ENCODE measurements around the gene BHMT2.

The BHMT2 gene

GRCh38 chr5:79074641-79075040, 5.1 kb downstream of the BHMT2 start:
- DNase-seq: no peak

GRCh38 chr5:79075646-79076426, 6.3 kb downstream of the BHMT2 start:
- no peak for DNase-seq

GRCh38 chr5:79076819-79077218, 7.3 kb downstream of the BHMT2 start:
- DNase-seq: no peak

- no peak for DNase-seq
Observed at GRCh38 chr5:79077680-79078365, 8.3 kb downstream of the BHMT2 start.

GRCh38 chr5:79080804-79081203, 11.2 kb downstream of the BHMT2 start:
- no peak for DNase-seq

GRCh38 chr5:79081779-79082178, 12.2 kb downstream of the BHMT2 start:
- DNase-seq: no peak

GRCh38 chr5:79086116-79086515, 16.5 kb downstream of the BHMT2 start:
- no peak for DNase-seq

- no peak for DNase-seq
Observed at GRCh38 chr5:79088507-79088906, 18.9 kb downstream of the BHMT2 start.

GRCh38 chr5:79091064-79091463, 21.5 kb downstream of the BHMT2 start:
- DNase-seq: no peak

GRCh38 chr5:79093762-79094161, 24.2 kb downstream of the BHMT2 start:
- DNase-seq: peak; percentile 59

GRCh38 chr5:79105868-79106267, 36.3 kb downstream of the BHMT2 start:
- DNase-seq: no peak

GRCh38 chr5:79107020-79107796, 37.6 kb downstream of the BHMT2 start:
- no peak for DNase-seq

- DNase-seq: no peak
Observed at GRCh38 chr5:79108086-79108485, 38.5 kb downstream of the BHMT2 start.

GRCh38 chr5:79108792-79109191, 39.2 kb downstream of the BHMT2 start:
- no peak for DNase-seq

GRCh38 chr5:79109527-79110492, 40.2 kb downstream of the BHMT2 start:
- no peak for DNase-seq

- no peak for DNase-seq
Observed at GRCh38 chr5:79111387-79111959, 41.9 kb downstream of the BHMT2 start, which contains the start of gene BHMT. Gene BHMT (plus strand): TSS chr5:79111809. CDS start chr5:79111886, 77 bp downstream.

- no peak for DNase-seq
Observed at GRCh38 chr5:79111960-79112702, 42.6 kb downstream of the BHMT2 start.

GRCh38 chr5:79112703-79113058, 43.1 kb downstream of the BHMT2 start:
- DNase-seq: no peak

- no peak for DNase-seq
Observed at GRCh38 chr5:79119486-79119885, 49.9 kb downstream of the BHMT2 start.

GRCh38 chr5:79120221-79120620, 50.7 kb downstream of the BHMT2 start:
- DNase-seq: no peak

- no peak for DNase-seq
Observed at GRCh38 chr5:79122973-79123372, 53.4 kb downstream of the BHMT2 start.

Data from COR-L47 (cell line).